HG02588 (cell line): Measurements from ENCODE around the gene PDZD7.

Source experiments
- ATAC-seq: cut with Tn5 transposase; IDR thresholded peaks from one replicate; pipeline ENCODE4 v1.9.1; 2021; ENCODE audit warnings: mild to moderate bottlenecking, moderate library complexity; ENCODE audit not compliant: unreplicated experiment

PDZD7 gene

DNA sequence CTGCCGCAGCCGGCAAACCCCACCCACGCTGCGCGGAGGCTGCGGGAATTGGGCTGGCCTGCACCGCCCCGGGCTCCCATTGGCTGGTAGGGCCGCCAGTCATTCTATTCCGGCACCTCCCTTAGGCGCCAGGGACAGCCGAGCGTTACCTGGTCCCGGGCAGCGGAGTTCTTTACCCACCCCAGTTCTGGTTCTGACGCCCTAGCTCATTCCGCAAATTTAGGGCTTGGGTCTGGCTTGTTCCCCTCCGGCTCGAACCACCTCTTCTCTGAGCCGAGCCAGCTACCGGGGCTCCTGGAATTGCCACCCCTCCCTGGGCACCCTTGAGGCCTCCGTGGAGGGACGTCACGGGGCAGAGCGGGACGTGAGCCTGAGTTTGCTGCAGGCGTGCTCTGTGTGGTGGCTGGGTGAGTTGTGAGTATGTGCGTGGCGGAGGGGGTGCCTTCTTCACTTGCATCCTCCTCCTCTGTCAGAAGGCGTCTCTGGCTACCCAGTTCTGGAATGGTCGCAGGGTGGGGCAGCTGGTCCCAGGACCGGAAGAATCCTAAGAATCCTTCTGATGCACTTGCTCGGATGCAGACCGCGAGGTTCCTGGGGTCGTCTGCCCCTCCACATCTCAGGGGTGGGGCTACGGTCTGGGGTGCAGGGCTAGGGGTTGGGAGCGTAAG lies at the start of gene PDZD7, which contains the start of gene SFXN3:
TSS of gene PDZD7 (minus strand) at position 2 of the 668 bp plus-strand sequence. CDS start 910 bp downstream, outside the sequence.
TSS of gene SFXN3 (plus strand) at position 107 of the 668 bp plus-strand sequence. CDS start 3,461 bp downstream, outside the sequence.
- ATAC-seq, result peak; percentile 91

DNA sequence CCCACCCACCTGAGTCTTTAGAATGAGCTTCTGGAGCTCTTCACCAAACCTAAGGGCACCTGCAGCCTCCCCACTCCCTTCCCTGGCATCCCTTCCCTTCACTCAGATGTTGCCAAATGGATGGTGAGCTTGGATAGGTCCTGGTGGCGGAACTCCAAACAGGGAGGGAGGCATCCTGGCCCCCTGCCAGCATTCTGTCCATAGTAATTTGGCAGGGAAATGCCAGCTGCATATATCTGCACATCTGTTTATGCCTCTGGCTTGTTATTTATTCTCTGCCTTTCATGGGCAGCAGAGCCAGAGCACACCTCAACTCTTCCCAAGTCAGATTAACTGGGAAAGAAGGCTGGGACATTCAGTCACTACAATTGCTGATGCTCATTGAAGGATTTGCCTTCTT lies 48.9 kb upstream of the PDZD7 start:
- ATAC-seq, result no peak

DNA sequence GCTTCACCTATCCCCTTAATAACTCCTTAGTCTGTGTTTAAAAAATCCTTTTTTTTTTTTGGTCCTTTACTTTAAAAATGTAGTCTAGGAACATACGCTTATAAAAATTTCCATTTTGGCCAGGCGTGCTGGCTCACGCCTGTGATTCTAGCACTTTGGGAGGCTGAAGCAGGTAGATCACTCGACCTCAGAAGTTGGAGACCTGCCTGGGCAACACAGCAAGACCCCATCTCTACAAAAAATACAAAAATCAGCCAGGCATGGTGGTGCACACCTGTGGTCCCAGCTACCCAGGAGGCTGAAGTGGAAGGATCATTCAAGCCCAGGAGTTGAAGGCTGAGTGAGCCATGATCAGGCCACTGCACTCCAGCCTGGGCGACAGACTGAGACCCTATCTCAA lies 45.7 kb upstream of the PDZD7 start:
- no peak for ATAC-seq

DNA sequence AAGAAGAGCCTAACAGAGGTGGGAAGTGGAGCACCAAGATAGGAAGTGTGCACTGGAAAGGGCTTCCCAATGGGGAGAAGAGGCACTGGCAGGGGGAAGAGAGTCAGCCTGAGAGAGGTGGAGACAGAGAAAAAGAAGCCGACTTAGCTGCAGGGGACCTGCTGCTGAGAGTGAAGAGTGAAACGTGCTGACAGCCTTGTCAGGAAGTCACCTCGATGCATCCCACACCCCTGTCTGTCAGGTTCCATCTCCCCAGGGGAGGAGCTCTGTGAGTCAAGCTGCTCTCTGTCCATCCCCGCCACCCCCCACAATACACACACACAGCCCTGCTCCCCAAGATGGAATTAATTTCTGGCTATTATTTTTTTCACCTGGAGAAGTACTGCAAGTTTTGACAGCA lies 44.8 kb upstream of the PDZD7 start:
- ATAC-seq, result no peak

DNA sequence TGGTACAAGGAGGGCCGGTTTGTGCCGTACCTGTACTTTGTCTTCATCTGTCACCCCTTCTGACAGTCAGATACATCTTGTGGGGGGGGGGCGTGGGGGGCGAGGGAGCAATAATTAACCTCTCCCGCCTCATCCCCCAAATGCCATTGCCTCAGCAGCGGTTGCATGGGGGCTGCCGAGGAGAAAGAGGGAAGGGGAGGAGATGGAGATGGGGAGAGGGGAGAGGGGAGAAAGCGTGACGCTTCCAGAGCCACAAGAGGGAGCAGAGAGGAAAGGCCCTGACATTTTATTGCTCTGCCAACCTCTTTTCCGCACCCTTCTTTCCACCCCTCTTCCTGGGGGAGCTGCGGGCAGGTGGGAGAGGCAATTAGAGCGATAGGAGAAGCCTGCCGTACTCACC lies 42.7 kb upstream of the PDZD7 start:
- no peak for ATAC-seq

DNA sequence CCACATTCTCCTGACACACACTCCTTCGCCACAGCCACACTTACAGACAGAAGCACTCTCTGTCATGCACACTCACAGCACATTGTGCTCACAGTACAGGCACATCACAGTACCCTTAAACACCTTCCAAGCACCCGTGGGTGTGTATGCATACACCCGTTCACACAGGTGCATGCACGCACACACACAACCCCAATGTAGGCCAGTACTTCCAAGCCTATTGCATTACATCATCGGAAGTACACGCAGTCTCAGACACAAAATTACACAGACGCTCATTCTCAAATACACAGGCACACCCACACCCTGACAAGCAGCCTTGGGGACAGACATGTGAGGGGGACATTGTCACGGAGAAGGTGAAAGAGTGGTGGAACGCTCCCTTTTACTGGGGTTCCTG lies 42.0 kb upstream of the PDZD7 start:
- ATAC-seq, result no peak

DNA sequence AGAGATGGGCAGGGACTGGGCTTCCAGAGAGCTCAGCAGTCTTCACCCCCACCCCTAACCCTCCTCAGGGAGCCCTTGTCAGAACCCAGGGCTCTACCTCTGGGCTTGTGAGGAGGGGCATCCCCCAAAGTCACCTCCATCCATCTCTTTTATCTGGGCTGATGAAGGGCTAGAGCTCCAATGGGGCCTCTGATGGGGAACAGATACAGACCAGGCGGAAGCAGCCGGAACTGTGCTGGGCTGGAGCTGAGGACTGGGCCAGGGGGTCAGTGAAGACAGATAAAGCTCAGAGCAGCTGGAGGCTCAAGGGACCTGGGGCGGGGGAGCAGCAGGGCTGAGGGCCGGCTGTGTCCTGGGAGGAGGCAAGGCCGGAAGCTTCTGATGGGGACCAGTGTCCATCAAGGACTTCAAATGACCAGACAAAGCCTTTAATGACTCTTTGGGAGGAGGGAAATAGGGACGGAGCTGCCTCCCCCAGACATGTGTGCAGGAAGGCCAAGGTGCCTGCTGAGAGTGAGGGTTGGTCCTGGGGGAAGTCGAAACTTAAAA lies 41.0 kb upstream of the PDZD7 start:
- no peak for ATAC-seq

DNA sequence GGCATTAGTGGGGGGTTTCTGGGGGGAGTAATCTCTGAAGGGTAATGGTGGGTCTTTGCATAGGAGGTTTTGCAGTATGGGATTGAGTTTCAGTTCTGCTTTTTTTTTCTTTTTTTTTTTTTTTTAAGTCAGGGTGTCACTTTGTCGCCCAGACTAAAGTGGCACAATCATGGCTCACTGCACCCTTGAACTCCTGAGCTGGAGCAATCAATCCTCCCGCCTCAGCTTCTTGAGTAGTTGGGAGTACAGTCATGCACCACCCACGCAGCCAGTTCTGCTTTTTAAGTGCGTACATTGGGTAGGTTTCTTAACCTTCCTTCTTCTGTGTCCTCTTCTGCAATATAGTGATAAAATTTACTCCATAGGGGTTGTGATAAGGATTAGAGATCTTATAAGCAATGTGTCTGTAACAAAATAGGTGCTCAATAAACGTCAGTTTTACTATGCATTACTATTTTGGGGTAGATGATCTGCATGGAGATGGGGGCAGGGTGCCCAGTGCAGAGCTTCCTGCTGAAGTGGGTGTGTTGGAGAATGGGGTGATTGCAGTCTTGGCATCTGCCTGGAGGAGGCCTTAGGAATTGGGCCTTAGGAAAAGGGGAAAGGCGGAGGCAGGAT lies 40.4 kb upstream of the PDZD7 start:
- ATAC-seq, result no peak

DNA sequence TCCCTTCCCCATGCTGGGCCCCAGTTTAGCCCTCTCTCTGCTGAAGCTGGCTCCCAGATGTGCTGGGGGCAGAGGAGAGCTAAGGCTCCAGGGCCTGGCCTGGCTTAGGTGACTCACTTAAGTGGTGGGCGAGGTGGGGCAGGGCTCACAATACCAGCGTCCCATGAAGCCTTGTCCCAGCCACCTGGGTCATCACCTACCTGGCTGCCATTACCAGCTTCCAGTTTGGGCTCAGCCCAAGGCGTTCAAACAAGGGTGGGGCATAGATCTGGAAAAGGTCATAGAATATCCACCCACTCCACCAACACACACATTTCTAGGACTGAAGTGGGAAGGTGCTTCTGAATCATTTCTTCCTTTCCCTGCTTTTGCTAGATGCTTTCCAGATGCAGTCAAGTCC lies 39.2 kb upstream of the PDZD7 start:
- ATAC-seq, result no peak

DNA sequence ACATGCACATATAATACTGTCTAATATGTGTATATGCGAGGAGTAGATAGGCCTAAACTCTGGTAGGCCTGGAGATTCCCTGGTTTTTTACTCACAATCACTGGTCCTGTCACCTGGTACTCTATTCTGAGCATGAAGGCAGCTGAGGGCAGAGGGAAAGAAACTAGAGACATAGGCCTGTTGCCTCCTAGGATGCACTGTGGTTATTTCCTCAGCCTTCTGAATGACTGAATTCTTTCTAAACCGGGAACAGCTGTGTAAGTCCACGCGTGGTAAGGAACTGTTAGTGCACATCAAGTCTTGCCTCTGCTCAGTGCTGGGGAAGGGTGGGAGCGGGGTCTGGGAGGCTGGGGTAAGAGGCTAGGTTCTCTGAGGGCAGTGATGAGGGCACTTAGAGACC lies 38.5 kb upstream of the PDZD7 start:
- no peak for ATAC-seq

DNA sequence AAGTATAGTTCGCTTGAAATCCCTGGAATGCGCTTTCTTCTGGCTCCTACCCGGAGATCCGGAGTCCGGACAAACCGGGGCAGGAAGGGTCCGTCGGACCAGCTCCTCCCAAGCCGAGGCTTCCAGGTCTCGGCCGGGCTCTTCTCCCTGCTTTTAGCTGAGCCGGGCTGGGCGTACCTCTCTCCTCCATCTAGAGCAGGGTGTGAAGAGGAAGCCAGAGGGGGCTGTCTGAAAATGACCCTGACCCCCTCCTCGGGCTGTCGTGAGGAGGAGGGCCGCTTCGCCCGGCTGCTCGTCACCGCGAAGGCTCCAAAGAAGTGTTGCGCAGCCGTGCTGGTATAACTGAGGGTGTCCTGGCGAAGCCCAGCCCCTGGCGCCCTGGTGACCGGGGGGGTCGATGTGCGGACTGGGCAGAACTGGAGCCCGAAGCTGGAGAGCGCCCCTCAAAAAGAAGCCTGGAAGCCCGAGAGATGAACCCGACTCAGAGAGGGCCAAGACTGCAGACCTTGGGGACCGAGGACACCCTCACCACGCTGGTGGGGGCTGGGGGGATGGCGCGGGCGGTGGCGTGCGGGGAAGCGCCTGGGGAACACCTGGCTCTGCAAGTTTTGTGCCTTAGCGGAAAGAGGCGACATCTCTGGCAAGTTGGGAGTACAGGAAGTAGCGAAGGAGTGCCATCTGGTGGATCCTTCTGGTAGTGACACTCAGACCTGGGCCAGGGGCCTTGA lies 36.6 kb upstream of the PDZD7 start:
- no peak for ATAC-seq

DNA sequence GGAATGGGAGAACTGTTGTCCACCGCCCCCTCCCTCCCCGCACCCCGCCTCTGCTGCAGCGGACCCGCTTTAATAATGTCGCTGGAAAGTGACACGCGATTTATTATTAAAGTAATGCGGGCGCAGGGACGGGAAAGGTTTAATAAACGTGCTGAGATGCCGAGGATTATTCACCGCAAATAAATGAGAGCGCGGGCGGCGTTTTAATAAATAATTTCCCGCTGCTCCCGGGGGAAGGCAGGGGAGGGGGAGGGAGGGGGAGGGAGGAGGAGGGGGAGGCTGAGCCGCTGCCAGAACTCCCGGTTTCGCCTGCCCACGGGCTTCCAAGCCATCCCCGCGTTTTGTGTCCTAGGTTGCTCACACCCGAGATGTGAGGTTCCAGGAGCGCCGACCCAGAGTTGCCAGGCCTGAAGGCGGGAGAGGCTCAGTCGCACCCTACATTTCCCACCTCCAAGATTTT lies 36.0 kb upstream of the PDZD7 start:
- no peak for ATAC-seq

DNA sequence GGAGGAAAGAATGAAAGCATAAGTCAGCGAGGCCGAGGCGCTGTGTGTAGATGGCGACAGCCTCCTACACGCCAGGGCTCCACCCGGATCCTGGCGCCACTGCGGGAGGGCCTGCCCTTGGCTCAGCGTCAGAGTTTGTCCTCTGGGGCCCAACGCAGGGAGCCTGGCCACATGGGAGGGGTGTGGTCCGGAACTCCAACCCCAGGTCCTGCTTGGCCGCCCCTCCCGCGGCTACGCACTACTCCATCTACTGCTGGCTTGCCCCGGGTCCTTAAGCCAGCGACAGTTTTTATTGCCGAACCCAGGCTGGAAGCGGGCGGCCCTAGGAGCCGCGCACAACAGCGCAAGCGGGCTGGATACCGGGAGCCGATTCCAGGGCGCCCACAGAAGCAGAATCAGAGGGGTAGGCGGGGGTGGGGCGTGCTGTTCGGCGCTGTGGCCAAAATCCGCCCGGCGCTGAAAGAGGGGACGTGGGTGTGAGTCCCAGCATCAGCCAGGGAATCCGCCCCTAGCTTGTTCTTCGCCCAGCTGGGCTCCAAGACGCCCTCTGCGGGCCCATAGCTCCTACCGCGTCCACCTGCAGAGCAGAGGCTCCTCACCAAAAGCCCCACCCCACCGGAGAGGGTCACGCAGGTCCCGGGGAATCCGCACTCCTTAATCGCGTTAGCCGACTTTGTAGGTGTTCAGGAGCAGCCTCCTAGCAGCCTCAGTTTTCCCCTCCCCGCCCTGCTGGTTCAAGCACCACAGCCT lies 35.4 kb upstream of the PDZD7 start:
- ATAC-seq, result no peak

DNA sequence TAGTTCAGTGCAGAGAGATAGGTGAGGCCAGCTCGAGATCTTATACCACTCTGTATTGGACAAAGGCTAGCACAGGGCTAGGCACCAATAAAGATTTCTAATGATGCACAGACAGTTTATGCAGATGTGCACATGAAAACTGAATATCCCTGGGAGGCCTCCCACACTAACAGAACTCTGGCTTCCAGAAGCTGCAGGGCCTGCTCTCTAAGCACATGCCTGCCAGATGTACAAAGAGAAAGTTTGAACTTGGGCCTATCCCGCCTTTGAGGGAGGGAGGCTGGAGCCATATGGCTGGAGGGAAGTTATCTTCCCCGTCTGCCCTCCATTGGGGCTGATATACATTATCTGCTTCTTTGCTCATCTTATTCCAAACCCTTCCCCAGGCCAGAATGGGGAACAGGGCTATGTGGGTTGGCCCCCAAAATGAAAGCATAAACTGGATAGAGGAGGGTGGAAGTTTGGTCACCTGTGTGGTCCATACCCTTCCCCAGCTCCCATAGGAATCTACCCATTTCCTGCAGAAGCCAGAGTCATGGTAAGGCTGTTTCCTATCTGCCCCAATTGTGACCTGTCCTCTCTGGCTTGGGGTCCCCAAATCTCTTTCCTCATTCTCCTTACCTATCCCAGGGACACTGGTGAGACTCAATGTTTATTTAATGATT lies 34.7 kb upstream of the PDZD7 start:
- ATAC-seq, result no peak

DNA sequence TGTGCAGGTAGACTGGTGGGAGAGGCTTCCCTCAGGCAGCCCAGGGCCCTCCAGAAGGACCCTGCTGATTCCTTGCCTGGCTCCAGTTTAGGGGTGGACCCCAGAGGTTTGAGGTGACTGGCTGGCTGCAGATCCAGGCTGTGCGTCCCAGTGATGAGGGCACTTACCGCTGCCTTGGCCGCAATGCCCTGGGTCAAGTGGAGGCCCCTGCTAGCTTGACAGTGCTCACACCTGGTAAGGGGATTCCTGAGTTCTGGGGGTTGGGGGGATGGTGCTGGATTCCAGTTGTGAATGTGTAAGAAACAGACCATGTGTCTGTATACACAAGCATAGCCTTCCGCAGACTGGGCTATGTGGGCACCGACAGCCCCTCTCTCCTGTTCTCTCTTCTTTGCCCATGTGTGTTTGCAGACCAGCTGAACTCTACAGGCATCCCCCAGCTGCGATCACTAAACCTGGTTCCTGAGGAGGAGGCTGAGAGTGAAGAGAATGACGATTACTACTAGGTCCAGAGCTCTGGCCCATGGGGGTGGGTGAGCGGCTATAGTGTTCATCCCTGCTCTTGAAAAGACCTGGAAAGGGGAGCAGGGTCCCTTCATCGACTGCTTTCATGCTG lies 33.6 kb upstream of the PDZD7 start:
- ATAC-seq, result no peak

DNA sequence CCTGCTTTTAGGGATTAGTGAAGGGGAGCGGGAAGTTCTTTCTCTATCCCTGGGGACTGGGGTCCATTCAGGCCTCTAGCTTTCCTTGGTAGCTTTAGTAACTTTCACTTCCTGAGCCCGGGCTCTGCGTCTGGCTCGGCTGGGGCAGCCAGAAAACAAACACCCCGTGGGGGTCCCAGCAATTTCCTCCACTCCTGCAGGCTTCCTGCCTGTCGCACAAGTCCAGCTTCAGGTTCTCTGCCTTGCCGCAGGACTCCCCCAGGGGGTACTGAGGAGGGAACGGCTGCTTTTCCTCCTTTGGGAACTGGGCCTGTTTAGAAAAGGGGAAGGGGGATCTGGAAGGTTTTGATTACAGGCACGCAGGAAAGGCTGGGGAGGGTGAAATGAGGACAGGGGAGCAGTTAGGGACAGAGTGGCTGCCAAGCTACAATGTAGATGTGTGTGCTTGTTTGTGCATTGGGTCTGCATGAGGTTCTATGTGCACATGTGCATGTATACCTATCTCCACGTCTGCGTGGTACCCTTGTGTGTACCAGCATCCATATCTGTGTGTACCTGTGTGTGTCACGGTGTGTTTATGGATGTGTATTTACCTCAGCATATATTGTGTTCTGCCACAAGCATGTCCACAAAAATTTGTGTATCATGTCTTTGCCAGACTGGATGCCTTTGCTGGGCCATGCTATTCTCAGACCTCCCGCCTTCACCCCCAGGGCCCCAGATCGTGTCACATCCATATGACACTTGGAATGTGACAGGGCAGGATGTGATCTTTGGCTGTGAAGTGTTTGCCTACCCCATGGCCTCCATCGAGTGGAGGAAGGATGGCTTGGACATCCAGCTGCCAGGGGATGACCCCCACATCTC lies 32.9 kb upstream of the PDZD7 start:
- ATAC-seq, result no peak

DNA sequence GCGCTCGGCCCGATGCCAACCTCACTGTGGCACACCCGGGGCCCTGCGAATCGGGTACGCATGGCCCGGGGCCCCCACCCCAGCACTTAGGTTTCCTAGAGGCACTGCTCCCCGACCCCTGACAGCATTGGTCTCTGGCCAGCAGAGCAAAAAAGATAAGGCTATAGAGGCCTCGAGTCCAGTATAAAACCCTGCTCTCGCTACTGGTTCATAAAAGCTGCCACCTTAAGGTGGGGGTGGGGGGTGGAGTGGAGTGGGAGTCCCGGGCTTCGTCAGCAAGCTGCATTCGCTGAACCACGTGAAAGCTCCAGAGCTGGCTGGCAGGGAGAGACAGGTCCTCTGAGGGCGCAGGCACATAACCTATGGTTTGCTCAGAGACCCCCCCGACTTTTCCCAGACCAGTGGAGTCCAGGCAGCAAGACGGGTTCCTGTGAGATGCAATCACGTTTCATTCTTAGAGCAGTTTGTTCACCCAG lies 32.2 kb upstream of the PDZD7 start:
- ATAC-seq, result no peak

DNA sequence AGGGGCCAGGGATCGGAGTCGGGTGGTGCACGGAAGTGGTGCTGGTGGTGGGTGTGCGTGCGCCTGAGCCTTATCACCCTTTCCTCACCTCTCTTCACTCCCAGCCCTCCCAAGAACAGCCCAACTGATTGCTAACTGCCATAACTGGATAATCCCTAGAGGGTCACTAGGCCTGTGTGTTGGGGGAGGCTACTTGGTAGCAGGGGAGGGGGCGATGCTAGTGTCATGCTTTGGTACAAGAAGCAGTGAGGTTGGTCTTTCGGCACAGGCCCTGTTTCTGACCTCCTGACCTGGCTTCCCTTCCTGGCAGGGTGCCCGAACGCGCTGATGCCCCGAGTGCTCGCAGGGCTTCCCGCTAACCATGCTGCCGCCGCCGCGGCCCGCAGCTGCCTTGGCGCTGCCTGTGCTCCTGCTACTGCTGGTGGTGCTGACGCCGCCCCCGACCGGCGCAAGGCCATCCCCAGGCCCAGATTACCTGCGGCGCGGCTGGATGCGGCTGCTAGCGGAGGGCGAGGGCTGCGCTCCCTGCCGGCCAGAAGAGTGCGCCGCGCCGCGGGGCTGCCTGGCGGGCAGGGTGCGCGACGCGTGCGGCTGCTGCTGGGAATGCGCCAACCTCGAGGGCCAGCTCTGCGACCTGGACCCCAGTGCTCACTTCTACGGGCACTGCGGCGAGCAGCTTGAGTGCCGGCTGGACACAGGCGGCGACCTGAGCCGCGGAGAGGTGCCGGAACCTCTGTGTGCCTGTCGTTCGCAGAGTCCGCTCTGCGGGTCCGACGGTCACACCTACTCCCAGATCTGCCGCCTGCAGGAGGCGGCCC lies 31.5 kb upstream of the PDZD7 start:
- peak; percentile 27 for ATAC-seq
